ENCODE data around the gene FAM193B.
A peak's percentile ranks its signal among the peaks of the same experiment; 100 is the strongest.

FAM193B gene

GRCh38 chr5:177516601-177517568 is 37.5 kb downstream of the FAM193B start, which contains the start of gene DDX41:
TSS of gene DDX41 (minus strand) at chr5:177516961. CDS start at chr5:177516945, 16 bp downstream.
- no peaks in the 10 kb centered on the region for H4K20me1 ChIP-seq (ENCODE audit: insufficient read depth)
- no peak for TF ChIP-seq CTCF (conservative IDR thresholded peaks at IDR 0.05; ENCODE audit: low read depth, low read length)
- H3K36me3 ChIP-seq (ENCODE audit: insufficient read depth): no peaks in the 10 kb centered on the region
- H3K27ac ChIP-seq: no peak within 1 kb of the TSS; the same call in 1 of the 2 replicates
- H3K4me3 ChIP-seq (IDR thresholded peaks at IDR 0.05; ENCODE audit: insufficient read depth, low read depth, low read length): no peak within 1 kb of the TSS
- peak within 1 kb of the TSS; percentile 66 for H3K4me2 ChIP-seq
- H3K9ac ChIP-seq: peak within 1 kb of the TSS; percentile 44; the same call in 1 of the 2 replicates
- peak within 1 kb of the TSS; percentile 73 for H2AFZ ChIP-seq (ENCODE audit: low read depth)
- 0 out of 2 replicates have a peak, but pooled peaks cover 8% of the 10 kb centered on the region for H3K79me2 ChIP-seq (ENCODE audit: insufficient read depth, low read depth)
- no peaks in the 10 kb centered on the region for H3K27me3 ChIP-seq (ENCODE audit: insufficient read depth, low read depth)
- H3K4me1 ChIP-seq (ENCODE audit: low read depth, poor library complexity, severe bottlenecking): peaks cover 3% of the 10 kb centered on the region

GRCh38 chr5:177515580-177515979 is 38.8 kb downstream of the FAM193B start:
- H3K27me3 ChIP-seq (ENCODE audit: insufficient read depth, low read depth): no peaks in the 10 kb centered on the region
- no peak overlapping the region for H3K9ac ChIP-seq
- TF ChIP-seq CTCF (conservative IDR thresholded peaks at IDR 0.05; ENCODE audit: low read depth, low read length): no peak
- peaks cover 3% of the 10 kb centered on the region for H3K4me1 ChIP-seq (ENCODE audit: low read depth, poor library complexity, severe bottlenecking)
- H3K27ac ChIP-seq: no peak overlapping the region
- no peak overlapping the region for H2AFZ ChIP-seq (ENCODE audit: low read depth)
- no peaks in the 10 kb centered on the region for H3K36me3 ChIP-seq (ENCODE audit: insufficient read depth)
- no peaks in the 10 kb centered on the region for H4K20me1 ChIP-seq (ENCODE audit: insufficient read depth)
- no peak overlapping the region for H3K4me3 ChIP-seq (IDR thresholded peaks at IDR 0.05; ENCODE audit: insufficient read depth, low read depth, low read length)
- H3K4me2 ChIP-seq: peak overlapping the region; percentile 66
- 0 out of 2 replicates have a peak, but pooled peaks cover 8% of the 10 kb centered on the region for H3K79me2 ChIP-seq (ENCODE audit: insufficient read depth, low read depth)

- Histone ChIP-seq H3K36me3 (ENCODE audit: insufficient read depth) (no peaks in the 10 kb centered on the region), H4K20me1 (ENCODE audit: insufficient read depth) (no peaks in the 10 kb centered on the region), H3K27ac (no peak overlapping the region), H3K79me2 (ENCODE audit: insufficient read depth, low read depth) (0 out of 2 replicates have a peak, but pooled peaks cover 8% of the 10 kb centered on the region), H3K9ac (no peak overlapping the region), H3K4me2 (no peak overlapping the region), H2AFZ (ENCODE audit: low read depth) (no peak overlapping the region), H3K4me1 (ENCODE audit: low read depth, poor library complexity, severe bottlenecking) (peaks cover 3% of the 10 kb centered on the region), H3K4me3 (IDR thresholded peaks at IDR 0.05; ENCODE audit: insufficient read depth, low read depth, low read length) (no peak overlapping the region), H3K27me3 (ENCODE audit: insufficient read depth, low read depth) (no peaks in the 10 kb centered on the region)
- TF ChIP-seq CTCF (conservative IDR thresholded peaks at IDR 0.05; ENCODE audit: low read depth, low read length): no peak
Measured at GRCh38 chr5:177514541-177514940, 39.8 kb downstream of the FAM193B start.

GRCh38 chr5:177513500-177513899 is 40.9 kb downstream of the FAM193B start:
- H3K4me1 ChIP-seq (ENCODE audit: low read depth, poor library complexity, severe bottlenecking): no peaks in the 10 kb centered on the region
- H3K9ac ChIP-seq: no peak overlapping the region
- no peak overlapping the region for H3K4me3 ChIP-seq (IDR thresholded peaks at IDR 0.05; ENCODE audit: insufficient read depth, low read depth, low read length)
- no peak overlapping the region for H3K27ac ChIP-seq
- TF ChIP-seq CTCF (conservative IDR thresholded peaks at IDR 0.05; ENCODE audit: low read depth, low read length): no peak
- H3K79me2 ChIP-seq (ENCODE audit: insufficient read depth, low read depth): 0 out of 2 replicates have a peak, but pooled peaks cover 8% of the 10 kb centered on the region
- no peaks in the 10 kb centered on the region for H3K27me3 ChIP-seq (ENCODE audit: insufficient read depth, low read depth)
- no peak overlapping the region for H2AFZ ChIP-seq (ENCODE audit: low read depth)
- no peaks in the 10 kb centered on the region for H3K36me3 ChIP-seq (ENCODE audit: insufficient read depth)
- H3K4me2 ChIP-seq: no peak overlapping the region
- no peaks in the 10 kb centered on the region for H4K20me1 ChIP-seq (ENCODE audit: insufficient read depth)

Data from KMS-11 (cell line).